Activated CD8-positive, alpha-beta memory T cell treated with anti-CD3 and anti-CD28 coated beads for 24 hours (primary cell): Measurements from ENCODE around the gene GMCL2.
A peak's percentile ranks its signal among the peaks of the same experiment; 100 is the strongest.
"Not testable (repeated sequence)": the region's sequence is repeated elsewhere in the genome, so short reads cannot be mapped to it uniquely, and the experiment has no call there.

Experiments
- DNase-seq: peaks from one replicate; pipeline ENCODE4 v3.0.0-alpha.2; 2020

Gene GMCL2

DNA sequence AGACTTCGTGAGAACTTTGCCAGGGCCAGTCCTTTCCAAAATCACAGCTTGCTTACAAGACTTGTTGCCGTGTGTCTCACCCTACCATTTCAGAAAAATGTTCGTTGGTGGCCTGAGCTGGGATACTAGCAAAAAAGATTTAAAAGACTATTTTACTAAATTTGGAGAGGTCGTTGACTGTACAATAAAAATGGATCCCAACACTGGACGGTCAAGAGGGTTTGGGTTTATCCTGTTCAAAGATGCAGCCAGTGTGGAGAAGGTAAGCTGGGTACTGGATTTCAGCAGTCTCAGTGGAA, 18.5 kb upstream of the GMCL2 start:
- no peak for DNase-seq

DNA sequence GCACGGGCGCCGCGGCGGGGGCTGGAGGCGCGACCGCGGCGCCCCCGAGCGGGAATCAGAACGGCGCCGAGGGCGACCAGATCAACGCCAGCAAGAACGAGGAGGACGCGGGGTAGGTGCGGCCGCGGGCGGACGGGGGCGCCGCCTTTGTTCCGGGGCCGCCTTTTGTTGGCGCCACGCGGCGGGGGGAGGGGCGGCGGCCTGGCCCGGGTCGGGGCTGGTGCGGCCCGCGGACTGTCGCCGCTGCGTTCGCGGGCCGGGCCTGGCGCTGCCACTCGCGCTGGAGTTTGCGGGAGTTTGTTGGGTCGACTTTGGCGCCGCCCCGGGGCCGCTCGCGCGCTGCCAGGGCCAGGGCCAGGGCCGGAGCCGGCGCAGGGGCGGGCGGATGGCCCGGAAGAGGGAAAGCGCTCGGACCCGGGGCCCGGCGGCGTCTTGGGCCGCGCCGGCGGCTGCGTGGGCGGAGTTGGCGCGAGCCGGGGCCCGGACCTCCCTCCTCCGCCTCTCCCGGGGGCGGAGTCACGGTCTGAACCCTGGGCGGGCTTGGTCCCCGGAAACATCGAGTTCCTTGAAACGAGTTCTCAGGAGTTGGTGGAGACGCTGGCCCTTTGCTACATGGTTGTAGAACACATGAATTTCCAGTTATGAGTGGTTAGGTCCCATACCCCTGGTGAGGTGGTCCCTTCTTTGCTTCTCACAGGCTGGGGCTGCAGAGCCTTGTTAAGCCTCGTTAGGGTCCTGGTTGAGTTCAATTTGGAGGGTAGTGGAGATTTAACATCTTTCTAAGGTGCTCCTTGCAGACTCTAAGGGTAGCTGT, 18.0 kb upstream of the GMCL2 start:
- DNase-seq, result peak; percentile 88

DNA sequence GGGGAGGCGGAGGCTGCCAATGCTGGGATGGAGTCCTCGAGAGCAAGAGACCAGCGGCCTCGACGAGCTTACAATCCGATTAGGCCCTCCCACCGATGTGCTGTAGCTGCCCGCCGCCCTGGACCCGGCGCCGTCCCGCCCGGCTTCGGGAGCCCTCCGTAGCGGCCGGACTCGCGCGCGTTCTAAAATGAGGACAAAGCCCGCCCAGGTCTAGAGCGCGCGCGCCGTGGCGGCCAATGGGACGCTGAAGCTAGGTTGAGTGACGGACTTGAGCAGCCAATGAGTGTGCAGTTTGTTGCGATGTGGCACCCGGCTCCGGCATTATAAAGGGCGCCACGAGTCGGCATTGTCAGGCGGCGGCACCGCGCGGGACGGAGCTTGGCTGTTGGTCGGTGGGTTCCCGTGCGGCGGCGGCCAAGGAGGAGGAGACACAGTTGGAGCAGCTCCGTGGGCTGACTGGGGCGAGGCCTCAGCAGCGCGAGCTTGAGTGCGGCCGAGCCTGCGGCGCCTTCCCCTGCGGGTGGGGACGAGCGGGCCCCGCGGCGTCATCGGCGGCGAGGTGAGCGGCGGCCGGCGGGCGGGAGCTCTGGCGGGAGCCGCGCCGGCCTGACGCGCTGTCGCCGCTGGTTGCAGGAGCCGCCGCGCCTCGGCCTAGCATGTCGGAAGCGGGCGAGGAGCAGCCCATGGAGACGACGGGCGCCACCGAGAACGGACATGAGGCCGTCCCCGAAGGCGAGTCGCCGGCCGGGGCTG, 17.2 kb upstream of the GMCL2 start, which contains the start of gene HNRNPAB:
Gene HNRNPAB (plus strand): TSS at position 352 of the 753 bp plus-strand sequence. CDS start 305 bp downstream, at position 657.
- DNase-seq, result peak; percentile 99

DNA sequence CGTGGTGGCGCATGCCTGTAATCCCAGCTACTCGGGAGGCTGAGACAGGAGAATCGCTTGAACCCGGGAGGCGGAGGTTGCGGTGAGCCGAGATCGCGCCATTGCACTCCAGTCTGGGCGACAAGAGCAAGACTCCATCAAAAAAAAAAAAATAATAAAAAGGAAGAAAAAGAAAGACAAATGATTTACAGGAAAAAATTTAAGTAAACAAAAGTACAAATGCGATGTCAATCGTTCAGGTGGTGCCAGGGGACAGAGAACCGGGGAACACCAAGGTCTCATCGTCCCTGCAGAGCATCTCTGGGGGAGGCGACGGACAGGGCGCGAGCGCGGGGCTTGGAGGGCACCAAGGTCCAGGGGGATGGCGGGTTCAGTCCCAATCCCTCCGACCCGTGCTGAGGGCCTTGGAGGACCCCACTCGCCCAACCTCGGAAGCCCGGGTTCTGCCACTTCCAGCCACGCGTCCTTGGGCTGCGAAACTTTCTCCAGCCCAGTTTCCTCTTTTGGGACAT, 16.6 kb upstream of the GMCL2 start:
- no peak for DNase-seq

DNA sequence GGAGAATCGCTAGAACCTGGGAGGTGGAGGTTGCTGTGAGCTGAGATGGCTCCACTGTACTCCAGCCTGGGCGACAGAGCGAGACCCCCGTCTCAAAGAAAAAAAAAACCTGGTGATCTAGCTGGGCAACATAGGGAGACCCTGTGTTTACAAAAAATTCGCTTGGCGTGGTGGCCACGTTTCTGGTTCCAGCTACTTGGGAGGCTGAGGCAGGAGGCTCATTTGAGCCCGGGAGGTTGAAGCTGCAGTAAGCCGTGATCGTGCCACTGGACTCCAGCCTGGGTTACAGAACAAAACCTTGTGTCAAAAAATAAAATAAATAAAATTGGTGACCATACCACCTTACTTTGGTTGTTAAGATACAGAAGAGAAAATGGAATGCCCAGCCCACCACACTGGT, 15.4 kb upstream of the GMCL2 start:
- DNase-seq, result no peak

DNA sequence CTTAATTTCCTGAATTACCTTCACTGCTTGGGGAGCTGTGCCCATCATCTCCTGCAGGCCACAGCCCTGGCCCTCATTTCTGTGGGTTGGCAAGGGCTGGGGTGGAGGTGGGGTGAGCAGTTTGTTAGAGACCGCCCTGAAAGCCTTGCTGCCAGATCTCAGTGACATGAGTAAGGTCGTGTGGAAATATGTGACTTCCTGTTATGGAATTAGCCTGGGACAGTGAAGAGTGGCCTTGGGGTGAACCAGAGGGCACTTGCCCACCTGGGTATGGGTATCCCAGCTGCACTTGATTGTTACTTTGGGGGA, 14.7 kb upstream of the GMCL2 start:
- DNase-seq, result no peak

DNA sequence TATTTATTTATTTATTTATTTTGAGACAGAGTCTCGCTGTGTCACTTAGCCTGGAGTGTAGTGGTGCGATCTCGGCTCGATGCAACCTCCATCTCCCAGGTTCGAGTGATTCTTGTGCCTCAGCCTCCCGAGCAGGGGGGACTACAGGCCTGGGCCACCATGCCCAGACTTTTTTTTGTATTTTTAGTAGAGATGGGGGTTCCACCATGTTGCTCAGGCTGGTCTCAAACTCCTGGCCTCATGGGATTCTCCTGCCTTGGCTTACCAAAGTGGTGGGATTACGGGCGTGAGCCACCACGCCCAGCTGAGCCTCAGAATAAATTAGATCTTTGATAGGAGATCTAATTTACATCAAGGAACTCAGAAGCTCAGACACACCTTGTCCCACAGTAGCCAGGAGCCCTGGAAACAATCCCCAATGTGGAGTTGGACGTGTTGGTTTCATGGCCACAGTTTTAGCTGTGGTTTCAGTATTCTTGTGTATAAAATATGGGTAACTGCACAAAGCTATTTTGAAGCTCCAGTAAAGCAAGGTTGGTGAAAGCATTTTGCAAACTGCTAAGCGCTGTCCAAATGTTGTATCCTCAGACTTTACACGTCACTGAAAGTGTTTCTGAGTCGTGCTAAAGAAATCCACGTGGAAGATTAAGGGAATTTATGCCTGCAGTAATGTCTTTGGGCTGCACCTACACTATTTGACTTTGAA, 14.2 kb upstream of the GMCL2 start:
- no peak for DNase-seq

DNA sequence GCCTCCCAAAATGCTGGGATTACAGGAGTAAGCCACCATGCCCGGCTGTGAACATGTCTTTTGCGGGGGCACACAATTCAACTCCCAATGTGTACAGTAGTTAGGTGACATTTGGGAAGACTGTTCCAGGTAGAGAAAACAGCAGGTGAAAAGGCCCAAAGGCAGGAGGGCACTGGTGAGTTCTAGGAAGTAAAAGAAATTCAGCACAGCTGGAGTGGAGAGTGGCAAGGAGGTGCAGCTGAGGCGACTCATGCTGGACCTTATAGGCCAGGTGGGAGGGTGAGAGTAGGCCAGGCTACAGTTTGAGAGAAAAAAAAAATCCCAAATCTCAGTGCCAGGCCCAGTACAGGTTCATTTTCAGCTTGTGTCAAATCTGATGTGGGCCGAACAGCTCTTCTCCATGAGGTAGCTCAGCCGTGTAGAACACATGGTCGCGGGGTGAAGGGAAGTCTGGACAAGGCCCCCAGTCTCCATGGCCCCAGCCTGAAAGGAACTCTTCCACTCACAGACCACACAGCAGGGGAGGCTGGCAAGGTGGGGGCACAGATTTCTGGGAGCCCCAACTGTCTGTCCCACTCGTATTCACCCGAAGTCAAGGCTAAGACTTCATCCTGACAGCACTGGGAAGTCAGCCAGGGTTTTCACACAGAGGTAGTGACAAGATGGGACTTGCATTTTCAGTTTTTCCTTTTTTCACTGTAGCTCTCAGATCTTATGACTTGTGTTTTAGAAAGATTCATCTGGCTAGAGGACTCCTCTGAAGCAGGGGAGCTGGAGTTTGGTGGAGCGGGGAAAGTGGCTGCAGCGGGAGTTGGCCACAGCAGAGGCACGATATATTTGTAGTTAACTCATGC, 12.6 kb upstream of the GMCL2 start:
- no peak for DNase-seq

DNA sequence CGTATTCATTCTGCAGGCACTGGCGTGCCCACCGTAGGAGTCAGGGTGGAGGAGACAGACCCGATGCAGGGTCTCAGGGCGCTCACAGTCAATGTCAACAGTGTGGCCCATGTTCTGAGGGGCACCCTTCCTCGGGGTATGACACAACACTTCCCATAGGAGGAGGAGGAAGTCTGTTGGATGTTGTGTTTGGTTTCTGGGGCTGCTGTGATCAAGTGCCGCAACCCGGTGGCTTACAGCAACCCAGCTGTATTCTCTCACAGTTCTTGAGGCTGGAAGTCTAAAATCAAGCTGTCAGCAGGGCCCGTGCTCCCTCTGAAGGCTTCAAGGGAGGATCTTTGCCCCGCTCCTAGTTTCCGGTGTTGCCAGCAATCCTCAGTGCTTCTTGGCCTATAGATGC, 11.5 kb upstream of the GMCL2 start:
- DNase-seq, result no peak

DNA sequence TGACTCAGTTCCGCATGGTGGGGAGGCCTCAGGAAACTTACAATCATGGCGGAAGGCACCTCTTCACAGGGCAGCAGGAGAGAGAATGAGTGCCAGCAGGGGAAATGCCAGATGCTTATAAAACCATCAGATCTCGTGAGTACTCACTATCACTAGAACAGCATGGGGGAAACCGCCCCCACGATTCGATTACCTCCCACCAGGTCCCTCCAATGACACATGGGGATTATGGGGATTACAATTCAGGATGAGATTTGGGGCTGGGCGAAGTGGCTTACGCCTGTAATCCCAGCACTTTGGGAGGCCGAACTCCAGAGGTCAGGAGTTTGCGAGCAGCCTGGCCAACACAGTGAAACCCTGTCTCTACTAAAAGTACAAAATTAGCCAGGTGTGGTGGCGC, 11.0 kb upstream of the GMCL2 start:
- DNase-seq, result not testable (repeated sequence)

DNA sequence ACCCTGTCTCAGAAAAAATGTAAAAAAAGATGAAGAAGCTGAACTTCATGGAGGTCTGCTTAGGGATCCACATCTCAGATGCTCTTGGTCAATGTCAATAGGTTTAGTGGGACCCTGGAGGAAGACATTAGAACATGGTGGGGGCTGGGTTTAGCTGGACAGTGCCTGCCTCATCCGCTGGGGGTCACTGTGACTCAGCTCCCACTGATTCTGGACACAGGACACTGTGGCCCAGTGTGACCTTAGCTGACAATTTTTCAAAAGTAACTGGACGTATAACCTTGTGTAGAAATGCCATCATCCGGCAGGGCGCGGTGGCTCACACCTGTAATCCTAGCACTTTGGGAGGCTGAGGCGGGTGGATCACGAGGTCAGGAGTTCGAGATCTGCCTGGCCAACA, 9.8 kb upstream of the GMCL2 start:
- DNase-seq, result no peak

DNA sequence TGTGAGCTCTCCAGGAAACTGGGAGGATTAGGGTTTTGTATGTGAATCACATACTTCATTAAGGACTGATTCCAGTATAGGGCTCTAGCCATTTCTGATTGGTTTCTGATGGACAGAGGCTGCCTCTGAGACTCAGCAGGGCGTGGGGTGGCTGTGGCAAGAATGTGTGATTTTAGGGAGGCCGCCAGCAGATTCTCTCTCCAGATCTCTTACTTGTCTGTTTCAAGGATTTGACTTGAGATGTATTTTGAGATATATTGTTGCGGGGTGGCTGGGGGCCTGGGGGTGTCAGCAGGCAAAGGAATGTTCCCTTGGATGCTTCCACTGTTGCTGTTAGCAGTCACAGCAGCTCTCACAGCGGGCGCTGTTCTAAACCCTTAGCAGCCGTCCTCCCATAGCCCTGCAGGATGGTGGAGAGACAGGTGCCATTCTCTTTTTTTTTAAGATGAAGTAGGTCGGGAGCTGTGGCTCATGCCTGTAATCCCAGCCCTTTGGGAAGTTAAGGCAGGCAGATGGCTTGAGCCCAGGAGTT, 9.2 kb upstream of the GMCL2 start:
- DNase-seq, result no peak

DNA sequence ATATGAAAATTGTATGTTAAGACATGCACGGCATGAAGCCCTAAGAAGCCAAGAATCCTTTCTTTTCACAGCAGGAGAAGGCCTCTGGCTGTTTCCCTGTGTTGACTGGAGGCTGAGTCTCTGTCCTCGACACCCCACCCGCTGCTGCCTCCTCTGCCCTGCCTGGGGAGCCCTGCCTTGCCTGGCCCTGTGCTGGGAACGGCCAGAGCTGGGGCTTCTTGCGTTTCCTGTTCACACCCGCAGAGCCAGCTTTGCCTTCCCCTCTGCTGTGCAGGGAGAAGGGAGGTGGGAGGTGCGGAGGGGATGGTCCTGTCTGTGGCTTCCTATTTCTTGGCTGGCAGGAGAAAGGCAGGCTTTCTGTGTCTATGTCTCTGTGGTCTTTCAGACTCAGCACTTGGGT, 6.9 kb upstream of the GMCL2 start:
- no peak for DNase-seq

DNA sequence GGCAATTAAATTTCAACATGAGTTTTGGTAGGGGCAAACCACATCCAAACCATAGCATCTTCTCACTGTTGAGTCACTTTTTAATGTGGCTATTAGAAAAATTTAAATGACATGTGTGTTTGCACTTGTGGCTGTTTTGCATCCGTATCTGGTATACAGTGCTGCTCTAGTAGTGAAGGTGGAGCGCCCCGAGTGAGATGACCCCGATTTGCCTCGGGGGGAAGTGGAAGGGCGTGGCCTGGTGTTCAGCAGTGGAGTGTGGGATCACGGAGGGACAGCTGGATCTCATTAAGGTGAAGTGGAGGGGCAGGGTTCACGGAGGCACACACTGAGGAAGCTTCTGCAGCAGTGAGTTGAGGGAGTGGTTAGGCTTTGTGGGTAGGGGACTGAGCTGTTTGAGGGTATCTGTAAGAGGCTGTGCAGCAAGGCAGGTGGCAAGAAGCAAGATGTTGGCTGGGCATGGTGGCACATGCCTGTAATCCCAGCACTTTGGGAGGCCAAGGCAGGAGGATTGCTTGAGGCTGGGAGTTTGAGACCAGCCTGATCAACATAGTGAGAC, 6.2 kb upstream of the GMCL2 start:
- no peak for DNase-seq

DNA sequence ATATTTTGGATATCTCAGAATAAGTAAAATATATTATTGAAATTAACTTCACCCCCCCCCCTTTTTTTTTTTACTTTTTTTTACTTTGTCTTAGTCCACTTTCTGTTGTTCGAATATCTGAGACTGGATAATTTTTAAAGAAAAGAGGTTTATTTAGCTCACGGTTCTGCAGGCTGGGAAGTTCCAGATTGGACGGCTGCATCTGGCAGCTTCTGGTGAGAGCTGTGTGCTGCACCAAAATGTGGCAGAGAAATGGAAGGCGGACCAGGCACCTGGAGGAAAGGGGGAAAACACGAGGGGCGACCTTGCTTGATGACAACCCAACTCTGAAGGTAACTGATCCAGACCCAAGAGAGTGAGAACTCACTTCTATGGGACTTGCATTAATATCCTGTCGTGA, 5.6 kb upstream of the GMCL2 start:
- DNase-seq, result no peak

DNA sequence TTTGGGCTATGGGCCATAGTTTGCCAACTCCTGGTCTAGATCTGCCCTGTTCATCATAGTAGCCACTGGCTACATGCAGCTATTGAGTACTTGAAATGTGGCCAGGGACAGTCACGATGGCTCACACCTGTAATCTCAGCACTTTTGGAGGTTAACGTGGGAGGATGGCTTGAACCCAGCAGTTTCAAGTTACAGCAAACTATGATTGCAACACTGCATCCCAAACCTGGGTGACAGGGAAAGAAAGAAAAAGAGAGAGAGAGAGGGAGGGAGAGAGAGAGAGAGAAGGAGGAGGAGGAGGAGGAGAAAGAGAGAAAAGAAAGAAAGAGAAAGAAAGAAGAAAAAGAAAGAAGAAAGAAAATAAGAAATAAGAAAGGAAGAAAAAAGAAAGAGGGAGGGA, 5.1 kb upstream of the GMCL2 start:
- no peak for DNase-seq

DNA sequence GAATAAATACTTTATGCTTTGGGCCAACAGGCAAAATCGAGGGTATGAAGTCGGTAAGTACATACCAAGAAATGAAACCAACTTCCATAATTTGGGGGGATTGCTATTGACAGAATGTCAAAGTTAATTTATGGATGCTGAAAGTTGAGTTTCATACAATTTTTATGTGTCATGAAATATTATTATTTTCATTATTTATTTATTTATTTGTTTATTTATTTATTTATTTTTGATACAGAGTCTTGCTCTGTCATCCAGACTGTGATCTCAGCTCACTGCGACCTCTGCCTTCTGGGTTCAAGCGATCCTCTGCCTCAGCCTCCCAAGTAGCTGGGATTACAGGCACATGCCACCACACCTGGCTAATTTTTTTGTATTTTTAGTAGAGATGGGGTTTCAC, 4.5 kb upstream of the GMCL2 start:
- DNase-seq, result no peak

DNA sequence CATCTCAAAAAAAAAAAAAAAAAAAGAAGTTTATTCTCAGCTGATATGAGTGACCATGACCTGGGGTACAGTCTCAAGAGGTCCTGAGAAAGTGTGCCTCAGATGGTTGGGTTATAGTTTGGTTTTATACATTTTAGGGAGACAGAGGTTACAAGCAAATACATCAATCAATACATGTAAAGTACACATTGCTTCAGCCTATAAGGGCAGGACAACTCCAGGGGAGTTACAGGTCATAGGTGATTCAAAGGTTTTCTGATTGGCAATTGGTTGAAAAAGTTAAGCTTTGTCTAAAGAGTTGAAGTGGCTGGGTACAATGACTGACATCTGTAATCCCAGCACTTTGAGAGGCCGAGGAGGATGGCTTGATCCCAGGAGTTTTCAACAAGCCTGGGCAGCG, 2.3 kb upstream of the GMCL2 start:
- DNase-seq, result no peak

DNA sequence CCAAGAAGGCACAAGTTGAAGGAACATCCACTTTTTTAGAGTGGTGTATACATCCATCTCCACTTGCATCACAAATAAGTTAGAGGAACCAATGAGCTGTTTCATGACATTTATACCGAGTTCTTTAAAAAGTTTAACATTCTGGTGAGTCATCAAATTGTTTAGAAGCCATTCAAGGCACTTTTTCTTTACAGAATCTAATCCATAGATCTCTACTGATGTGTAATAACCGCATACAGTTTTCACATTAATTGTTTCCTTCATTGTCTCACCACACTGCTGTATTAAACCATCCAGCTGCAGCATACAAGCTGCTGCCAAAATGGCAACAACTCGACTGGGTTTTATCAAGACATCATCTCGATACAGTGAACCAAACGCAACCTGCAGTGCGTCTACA, 744 bp downstream of the GMCL2 start:
- no peak for DNase-seq

DNA sequence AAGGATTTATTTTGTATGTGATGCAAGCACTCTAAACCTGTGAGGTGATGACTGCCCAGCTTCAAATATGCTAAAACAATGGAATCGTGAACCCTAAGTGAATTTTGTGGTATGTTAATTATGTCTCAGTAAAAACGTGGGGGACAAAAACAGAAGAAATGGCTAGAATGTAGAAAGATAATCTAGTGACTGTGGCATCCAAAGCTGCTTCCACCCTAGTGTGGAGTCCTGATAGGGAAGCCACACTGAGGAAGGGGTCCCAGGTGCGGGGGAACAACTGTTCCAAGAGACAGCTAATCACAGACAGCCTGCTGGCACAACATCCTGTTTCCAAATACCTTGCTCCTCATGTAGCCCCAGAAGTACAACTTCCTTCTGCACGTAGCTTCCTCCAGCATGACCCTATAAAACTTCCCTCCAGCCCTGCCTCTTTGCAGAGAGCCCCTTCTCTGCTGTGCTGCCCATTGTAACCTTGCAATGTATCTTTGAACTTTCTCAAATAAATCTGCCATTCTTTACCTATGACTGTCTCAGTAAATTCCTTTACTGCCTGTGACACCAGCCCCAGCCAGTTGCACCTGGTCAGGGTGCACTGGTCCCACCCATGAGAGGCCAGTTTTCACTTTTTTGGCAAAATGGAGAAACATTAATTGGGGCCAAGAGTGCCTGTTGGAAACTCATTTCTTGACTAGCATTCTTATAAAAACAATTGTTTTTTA, 4.9 kb downstream of the GMCL2 start:
- DNase-seq, result no peak

DNA sequence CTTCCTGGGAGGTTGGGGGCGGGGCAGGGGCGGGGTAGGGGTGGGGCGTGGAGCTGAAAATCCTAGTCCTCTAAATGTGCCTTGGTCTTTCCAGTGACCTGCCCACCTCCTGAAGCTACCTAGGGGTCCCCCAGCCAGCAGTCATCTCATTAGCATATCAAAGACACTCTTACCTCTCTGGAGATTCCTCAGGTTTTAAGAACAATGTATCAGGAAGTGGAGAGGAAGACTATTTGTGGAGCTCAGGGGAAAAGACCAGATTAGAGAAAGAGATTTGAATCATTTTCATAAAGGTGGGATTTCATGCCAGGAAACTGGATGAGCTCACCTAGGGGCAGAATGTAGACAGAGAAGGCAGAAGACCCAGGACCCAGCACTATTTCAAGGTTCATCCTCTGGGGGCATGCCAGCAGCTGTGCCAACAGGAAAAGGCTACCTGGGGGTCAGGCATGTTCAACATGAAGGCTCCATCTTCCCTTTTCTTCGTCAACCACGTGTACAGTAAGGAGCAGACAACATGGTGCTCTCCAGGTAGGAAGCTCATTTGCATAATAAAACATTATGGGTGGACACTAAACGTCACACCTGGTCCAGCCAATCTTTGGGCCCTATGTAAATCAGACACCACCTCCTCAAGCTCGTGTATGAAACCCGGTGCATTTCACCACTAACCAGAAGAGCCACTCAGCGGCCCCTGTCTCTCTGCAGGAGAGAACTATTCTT, 6.9 kb downstream of the GMCL2 start:
- no peak for DNase-seq
